ENCODE measurements around the gene FGF5. TPM values are rescaled to one million over a fixed set of nuclear protein-coding genes. Genes with fewer than 3 reads are reported as not detected.
"Not testable (repeated sequence)": the region's sequence is repeated elsewhere in the genome, so short reads cannot be mapped to it uniquely, and the experiment has no call there.

Gene FGF5
- total and polyA plus RNA-seq, 5 donors: not detected

- WGBS: 12% methylated on average over 31 of the region's 31 CpGs
- Histone ChIP-seq H3K9me3 (ENCODE audit: control insufficient read depth, low read length) (no peaks in the 10 kb centered on the region), H3K4me1 (ENCODE audit: control insufficient read depth, insufficient read depth, low read length) (no peaks in the 10 kb centered on the region), H3K27me3 (ENCODE audit: control insufficient read depth, insufficient read depth) (peaks cover 2% of the 10 kb centered on the region), H3K4me3 (ENCODE audit: low read length) (no peak overlapping the region), H3K27ac (ENCODE audit: low read length) (no peak overlapping the region)
- DNase-seq (no peak), ATAC-seq (no peak)
- intact Hi-C loops (cut with DNase I): no loop called here
Observed at GRCh38 chr4:80268081-80268823, 1.8 kb downstream of the FGF5 start.

DNA sequence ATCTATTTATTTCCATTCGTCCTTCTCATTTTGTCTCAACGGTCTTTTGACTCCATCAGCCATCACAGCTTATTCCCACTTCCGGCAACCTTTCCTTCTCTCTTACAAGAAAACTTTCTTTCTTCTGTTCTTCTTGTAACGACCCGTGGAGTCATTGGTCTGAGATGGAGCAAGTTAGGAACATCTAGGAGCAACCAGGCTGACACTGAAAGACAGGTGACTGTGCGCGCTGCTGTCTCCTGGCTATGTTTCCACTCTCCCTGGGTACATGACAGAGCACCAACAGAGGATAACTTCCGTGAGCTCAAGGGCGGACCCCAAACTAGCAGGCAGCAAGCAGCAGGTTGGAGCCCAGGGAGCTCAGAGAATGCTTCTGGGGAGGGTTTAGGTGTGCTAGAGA, 2.5 kb downstream of the FGF5 start:
- no peak for ATAC-seq
- no peaks in the 10 kb centered on the region for H3K4me1 ChIP-seq (ENCODE audit: control insufficient read depth, insufficient read depth, low read length)
- intact Hi-C loops (cut with DNase I): no loop called here
- no peak overlapping the region for H3K4me3 ChIP-seq (ENCODE audit: low read length)
- no peaks in the 10 kb centered on the region for H3K9me3 ChIP-seq (ENCODE audit: control insufficient read depth, low read length)
- peaks cover 2% of the 10 kb centered on the region for H3K27me3 ChIP-seq (ENCODE audit: control insufficient read depth, insufficient read depth)
- WGBS: 46% methylated on average over 9 of the region's 9 CpGs
- DNase-seq: no peak
- no peak overlapping the region for H3K27ac ChIP-seq (ENCODE audit: low read length)

GRCh38 chr4:80270321-80270720, 3.9 kb downstream of the FGF5 start:
- no peak overlapping the region for H3K4me3 ChIP-seq (ENCODE audit: low read length)
- peaks cover 2% of the 10 kb centered on the region for H3K27me3 ChIP-seq (ENCODE audit: control insufficient read depth, insufficient read depth)
- no peak overlapping the region for H3K27ac ChIP-seq (ENCODE audit: low read length)
- no peak for DNase-seq
- WGBS: 86% methylated on average over 2 of the region's 2 CpGs
- ATAC-seq: no peak
- no peaks in the 10 kb centered on the region for H3K9me3 ChIP-seq (ENCODE audit: control insufficient read depth, low read length)
- intact Hi-C loops (cut with DNase I): no loop called here
- no peaks in the 10 kb centered on the region for H3K4me1 ChIP-seq (ENCODE audit: control insufficient read depth, insufficient read depth, low read length)

DNA sequence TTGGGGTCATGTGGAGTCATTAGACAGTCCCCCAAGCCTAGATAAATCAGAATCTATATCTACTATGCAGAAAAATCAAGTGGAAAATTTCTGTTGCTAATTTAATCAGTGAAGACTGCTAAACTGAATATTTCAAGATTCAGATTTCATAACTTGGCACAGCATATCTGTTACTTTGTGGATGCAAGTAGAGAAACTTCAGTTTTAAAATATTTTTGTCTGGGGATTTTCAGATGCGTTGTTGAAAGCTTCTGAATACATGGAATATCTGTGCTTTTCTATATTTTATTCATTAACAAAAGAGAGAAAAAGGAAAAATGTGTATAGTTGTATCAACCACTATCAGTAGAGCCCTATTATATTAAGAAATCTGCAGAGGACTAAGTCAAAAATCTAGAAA, 4.4 kb downstream of the FGF5 start:
- Histone ChIP-seq H3K27me3 (ENCODE audit: control insufficient read depth, insufficient read depth) (peaks cover 2% of the 10 kb centered on the region), H3K4me1 (ENCODE audit: control insufficient read depth, insufficient read depth, low read length) (no peaks in the 10 kb centered on the region), H3K4me3 (ENCODE audit: low read length) (no peak overlapping the region), H3K27ac (ENCODE audit: low read length) (no peak overlapping the region), H3K9me3 (ENCODE audit: control insufficient read depth, low read length) (no peaks in the 10 kb centered on the region)
- 0% methylated on average over 1 of the region's 1 CpG for WGBS
- intact Hi-C loops (cut with DNase I): no loop called here
- no peak for DNase-seq
- ATAC-seq: no peak

DNA sequence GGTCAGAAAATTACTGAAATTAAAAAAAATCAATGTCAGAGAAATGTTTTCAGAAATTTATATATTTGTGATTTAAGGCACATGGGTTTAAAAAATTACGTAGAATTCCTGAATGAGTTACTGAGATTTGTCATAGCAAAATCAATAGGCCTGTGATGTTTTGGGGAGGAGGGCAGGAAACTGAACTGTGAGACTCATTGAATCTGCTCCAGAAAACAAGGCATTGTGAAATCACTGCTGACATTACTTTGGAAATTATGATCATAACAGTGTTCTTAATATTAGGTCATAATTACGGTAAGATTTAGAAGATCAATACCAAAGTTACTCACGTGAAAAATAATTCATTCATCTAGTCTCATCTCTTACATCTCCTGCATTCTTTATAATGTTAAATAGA, 5.3 kb downstream of the FGF5 start:
- peaks cover 2% of the 10 kb centered on the region for H3K27me3 ChIP-seq (ENCODE audit: control insufficient read depth, insufficient read depth)
- 81% methylated on average over 3 of the region's 3 CpGs for WGBS
- no peak for ATAC-seq
- H3K27ac ChIP-seq (ENCODE audit: low read length): no peak overlapping the region
- H3K4me3 ChIP-seq (ENCODE audit: low read length): no peak overlapping the region
- H3K9me3 ChIP-seq (ENCODE audit: control insufficient read depth, low read length): no peaks in the 10 kb centered on the region
- intact Hi-C loops (cut with DNase I): no loop called here
- no peak for DNase-seq
- no peaks in the 10 kb centered on the region for H3K4me1 ChIP-seq (ENCODE audit: control insufficient read depth, insufficient read depth, low read length)

DNA sequence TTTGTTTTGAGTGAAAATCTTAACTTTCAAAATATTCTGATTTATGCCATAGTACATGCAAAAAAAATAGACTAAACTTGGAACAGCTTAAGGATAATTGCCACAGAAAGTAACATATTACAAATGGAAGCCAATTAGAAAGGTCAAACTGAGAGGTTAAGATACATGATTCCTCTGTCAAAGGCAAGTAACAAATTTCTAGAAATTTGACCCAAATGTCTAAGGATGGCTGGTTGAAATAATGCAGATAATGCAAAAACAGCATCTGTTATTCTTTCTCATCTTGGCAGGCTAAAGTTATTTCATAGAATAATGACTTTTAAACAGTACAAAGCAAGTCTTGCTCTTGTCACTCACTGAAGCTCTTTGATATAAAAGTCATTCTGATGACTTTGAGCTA, 10.5 kb downstream of the FGF5 start:
- DNase-seq: no peak
- no peaks in the 10 kb centered on the region for H3K9me3 ChIP-seq (ENCODE audit: control insufficient read depth, low read length)
- H3K27me3 ChIP-seq (ENCODE audit: control insufficient read depth, insufficient read depth): no peaks in the 10 kb centered on the region
- intact Hi-C loops (cut with DNase I): no loop called here
- ATAC-seq: no peak
- no peak overlapping the region for H3K4me3 ChIP-seq (ENCODE audit: low read length)
- no peaks in the 10 kb centered on the region for H3K4me1 ChIP-seq (ENCODE audit: control insufficient read depth, insufficient read depth, low read length)
- H3K27ac ChIP-seq (ENCODE audit: low read length): no peak overlapping the region

DNA sequence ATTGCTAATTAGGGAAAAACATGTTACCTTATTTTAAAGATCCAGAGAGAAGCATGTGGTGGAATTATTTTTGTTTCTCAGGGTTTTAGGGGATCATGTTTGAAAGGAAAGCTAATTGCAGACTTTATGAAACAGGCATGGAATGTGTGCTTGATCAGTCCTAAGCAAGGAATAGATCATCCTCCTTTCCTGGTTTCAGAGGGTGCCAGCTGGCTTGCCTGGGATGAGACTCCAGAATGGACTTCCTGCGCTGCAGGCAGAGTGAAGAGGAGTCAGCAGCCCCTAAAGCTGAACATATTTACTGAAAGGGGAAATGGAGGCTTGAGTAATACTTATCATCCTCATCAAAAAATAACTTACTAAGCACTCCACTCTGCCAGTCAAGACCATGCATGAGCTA, 13.3 kb downstream of the FGF5 start:
- intact Hi-C loops (cut with DNase I): no loop called here
- no peak for ATAC-seq
- 85% methylated on average over 1 of the region's 1 CpG for WGBS

GRCh38 chr4:80286451-80286850, 20.0 kb downstream of the FGF5 start:
- ATAC-seq (no peak), DNase-seq (no peak)
- WGBS: 42% methylated on average over 7 of the region's 7 CpGs
- H3K4me1 ChIP-seq (ENCODE audit: control insufficient read depth, insufficient read depth, low read length): no peaks in the 10 kb centered on the region
- intact Hi-C loops (cut with DNase I): no loop called here
- H3K4me3 ChIP-seq (ENCODE audit: low read length): no peak overlapping the region
- H3K27ac ChIP-seq (ENCODE audit: low read length): no peak overlapping the region
- H3K9me3 ChIP-seq (ENCODE audit: control insufficient read depth, low read length): no peaks in the 10 kb centered on the region
- H3K27me3 ChIP-seq (ENCODE audit: control insufficient read depth, insufficient read depth): no peaks in the 10 kb centered on the region

More for the DNA sequence above, 13.3 kb downstream of the FGF5 start:
- DNase-seq: no peak
- Histone ChIP-seq H3K4me1 (ENCODE audit: control insufficient read depth, insufficient read depth, low read length) (no peaks in the 10 kb centered on the region), H3K27me3 (ENCODE audit: control insufficient read depth, insufficient read depth) (no peaks in the 10 kb centered on the region), H3K27ac (ENCODE audit: low read length) (no peak overlapping the region), H3K4me3 (ENCODE audit: low read length) (no peak overlapping the region), H3K9me3 (ENCODE audit: control insufficient read depth, low read length) (no peaks in the 10 kb centered on the region)

DNA sequence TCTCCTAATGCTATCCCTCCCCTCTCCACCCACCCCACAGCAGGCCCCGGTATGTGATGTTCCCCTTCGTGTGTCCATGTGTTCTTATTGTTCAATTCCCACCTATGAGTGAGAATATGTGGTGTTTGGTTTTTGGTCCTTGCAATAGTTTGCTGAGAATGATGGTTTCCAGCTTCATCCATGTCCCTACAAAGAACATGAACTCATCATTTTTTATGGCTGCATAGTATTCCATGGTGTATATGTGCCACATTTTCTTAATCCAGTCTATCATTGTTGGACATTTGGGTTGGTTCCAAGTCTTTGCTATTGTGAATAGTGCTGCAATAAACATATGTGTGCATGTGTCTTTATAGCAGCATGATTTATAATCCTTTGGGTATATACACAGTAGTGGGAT, 24.2 kb downstream of the FGF5 start:
- WGBS: 97% methylated on average over 2 of the region's 2 CpGs
- ATAC-seq; H3K4me1 ChIP-seq (ENCODE audit: control insufficient read depth, insufficient read depth, low read length); H3K4me3 ChIP-seq (ENCODE audit: low read length); H3K9me3 ChIP-seq (ENCODE audit: control insufficient read depth, low read length); intact Hi-C loops (cut with DNase I); H3K27me3 ChIP-seq (ENCODE audit: control insufficient read depth, insufficient read depth); DNase-seq; H3K27ac ChIP-seq (ENCODE audit: low read length): not testable (repeated sequence)

DNA sequence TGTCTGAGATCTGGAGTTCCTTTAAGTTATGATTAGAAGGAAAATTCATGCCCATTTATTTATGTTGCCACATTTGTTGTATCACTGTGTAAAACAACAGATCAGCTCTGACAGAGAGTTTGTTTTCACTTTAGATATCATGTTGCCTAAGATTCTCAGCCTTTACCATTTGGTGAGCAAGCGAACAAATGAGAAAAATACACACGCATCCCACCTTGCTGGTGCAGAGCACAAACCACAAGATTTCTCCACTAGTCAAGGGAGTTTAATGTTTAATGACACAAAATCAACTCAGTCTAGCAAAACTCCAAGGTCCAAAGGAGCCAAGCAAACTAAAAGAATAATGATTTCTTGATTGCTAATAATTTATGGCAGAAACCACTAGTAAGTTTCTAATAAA, 27.7 kb downstream of the FGF5 start:
- Histone ChIP-seq H3K27me3 (ENCODE audit: control insufficient read depth, insufficient read depth) (peaks cover 3% of the 10 kb centered on the region), H3K27ac (ENCODE audit: low read length) (no peak overlapping the region), H3K4me1 (ENCODE audit: control insufficient read depth, insufficient read depth, low read length) (no peaks in the 10 kb centered on the region), H3K4me3 (ENCODE audit: low read length) (no peak overlapping the region), H3K9me3 (ENCODE audit: control insufficient read depth, low read length) (no peaks in the 10 kb centered on the region)
- intact Hi-C loops (cut with DNase I): no loop called here
- no peak for DNase-seq
- 87% methylated on average over 2 of the region's 2 CpGs for WGBS
- ATAC-seq: no peak

DNA sequence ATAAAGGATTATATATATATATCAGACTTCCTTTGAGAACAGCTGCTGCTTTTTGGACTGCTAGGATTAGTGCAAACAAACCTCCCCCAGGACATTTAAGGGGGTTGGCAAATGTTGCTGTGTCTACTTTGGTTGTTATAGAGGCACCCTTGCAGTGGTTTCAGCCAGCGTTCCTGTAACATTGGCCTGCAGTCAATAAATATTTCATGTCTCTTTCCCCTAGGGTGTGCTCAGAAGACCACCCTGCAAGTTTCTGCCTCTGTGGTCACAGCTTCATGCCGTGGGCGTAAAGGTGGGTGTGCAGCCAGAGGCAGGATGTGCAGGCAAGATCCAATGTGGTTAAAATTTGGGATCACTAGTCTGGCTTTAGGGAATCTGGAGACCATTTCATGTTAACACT, 28.9 kb downstream of the FGF5 start:
- WGBS: 62% methylated on average over 3 of the region's 3 CpGs
- Histone ChIP-seq H3K9me3 (ENCODE audit: control insufficient read depth, low read length) (no peaks in the 10 kb centered on the region), H3K27ac (ENCODE audit: low read length) (no peak overlapping the region), H3K27me3 (ENCODE audit: control insufficient read depth, insufficient read depth) (peaks cover 3% of the 10 kb centered on the region), H3K4me3 (ENCODE audit: low read length) (no peak overlapping the region), H3K4me1 (ENCODE audit: control insufficient read depth, insufficient read depth, low read length) (no peaks in the 10 kb centered on the region)
- intact Hi-C loops (cut with DNase I): no loop called here
- no peak for DNase-seq
- no peak for ATAC-seq

GRCh38 chr4:80295826-80296225, 29.4 kb downstream of the FGF5 start:
- Histone ChIP-seq H3K4me1 (ENCODE audit: control insufficient read depth, insufficient read depth, low read length) (no peaks in the 10 kb centered on the region), H3K27me3 (ENCODE audit: control insufficient read depth, insufficient read depth) (peaks cover 3% of the 10 kb centered on the region), H3K27ac (ENCODE audit: low read length) (no peak overlapping the region), H3K9me3 (ENCODE audit: control insufficient read depth, low read length) (no peaks in the 10 kb centered on the region), H3K4me3 (ENCODE audit: low read length) (no peak overlapping the region)
- WGBS: 81% methylated on average over 5 of the region's 5 CpGs
- ATAC-seq: no peak
- DNase-seq: no peak
- intact Hi-C loops (cut with DNase I): no loop called here
